Stimulated activated naive CD8-positive, alpha-beta T cell treated with anti-CD3 and anti-CD28 coated beads, Interleukin-15, amount 100 ng/mL, for 72 hours (primary cell): ENCODE results near the gene CRIP3.

Experiments
- ATAC-seq: fragments of 150-1000 bp; cut with Tn5 transposase; 2 replicates; pipeline ENCODE4 v1.10.0; 2021; ENCODE audit warnings: mild to moderate bottlenecking, moderate library complexity
- DNase-seq, 2 donors: peaks; one replicate each; pipeline ENCODE4 v3.0.0; 2021 to 2022
- H3K27ac Mint-ChIP-seq, 2 donors: one replicate each; pipeline ENCODE4 v1.8.0; 2022; ENCODE audit warnings: mild to moderate bottlenecking in 2 of 2, mixed read lengths in 2 of 2, moderate library complexity in 2 of 2
- H3K27me3 Mint-ChIP-seq: one replicate; pipeline ENCODE4 v1.8.0; 2022; ENCODE audit warnings: mixed read lengths
- H3K4me1 Mint-ChIP-seq: one replicate; pipeline ENCODE4 v1.8.0; 2022; ENCODE audit warnings: mild to moderate bottlenecking, mixed read lengths
- H3K4me3 Mint-ChIP-seq, 2 donors: one replicate each; pipeline ENCODE4 v1.8.0; 2022; ENCODE audit warnings: mild to moderate bottlenecking in 2 of 2, mixed read lengths in 2 of 2, moderate library complexity in 1 of 2
- H3K9me3 Mint-ChIP-seq, 2 donors: one replicate each; pipeline ENCODE4 v1.8.0; 2022; ENCODE audit warnings: mixed read lengths in 2 of 2

Gene CRIP3

GRCh38 chr6:43298565-43299337 is 9.9 kb downstream of the CRIP3 start:
- Mint-ChIP-seq H3K4me1 (no peaks in the 10 kb centered on the region), H3K9me3 (no peaks in the 10 kb centered on the region), H3K27ac (peak overlapping the region in 1 of 2 donors; percentile 57), H3K4me3 (no peak overlapping the region), H3K27me3 (peaks cover 5% of the 10 kb centered on the region)
- peak in 1 of 2 donors; percentile 6 for DNase-seq
- no peak for ATAC-seq

- DNase-seq (peak in 1 of 2 donors; percentile 4), ATAC-seq (no peak)
- Mint-ChIP-seq H3K4me3 (no peak within 1 kb of the TSS), H3K27me3 (peaks cover 5% of the 10 kb centered on the region), H3K27ac (peak within 1 kb of the TSS in 1 of 2 donors; percentile 57), H3K4me1 (no peaks in the 10 kb centered on the region), H3K9me3 (no peaks in the 10 kb centered on the region)
These were observed 10.7 kb downstream of the CRIP3 start, which contains the start of gene SLC22A7 for GRCh38 chr6:43297644-43298564. Gene SLC22A7 (plus strand): TSS chr6:43298260. CDS start chr6:43298359, 99 bp downstream.

- ATAC-seq (no peak), DNase-seq (peak in 1 of 2 donors; percentile 4)
- Mint-ChIP-seq H3K27me3 (peaks cover 5% of the 10 kb centered on the region), H3K4me3 (no peak overlapping the region), H3K27ac (no peak overlapping the region), H3K9me3 (no peaks in the 10 kb centered on the region), H3K4me1 (no peaks in the 10 kb centered on the region)
These were observed 11.7 kb downstream of the CRIP3 start for GRCh38 chr6:43296780-43297497.

GRCh38 chr6:43295456-43295855 is 13.2 kb downstream of the CRIP3 start:
- H3K27ac Mint-ChIP-seq = no peak overlapping the region
- ATAC-seq (no peak), DNase-seq (no peak)
- H3K9me3 Mint-ChIP-seq = no peaks in the 10 kb centered on the region
- no peak overlapping the region for H3K4me3 Mint-ChIP-seq
- H3K4me1 Mint-ChIP-seq = no peaks in the 10 kb centered on the region
- no peaks in the 10 kb centered on the region for H3K27me3 Mint-ChIP-seq

DNA sequence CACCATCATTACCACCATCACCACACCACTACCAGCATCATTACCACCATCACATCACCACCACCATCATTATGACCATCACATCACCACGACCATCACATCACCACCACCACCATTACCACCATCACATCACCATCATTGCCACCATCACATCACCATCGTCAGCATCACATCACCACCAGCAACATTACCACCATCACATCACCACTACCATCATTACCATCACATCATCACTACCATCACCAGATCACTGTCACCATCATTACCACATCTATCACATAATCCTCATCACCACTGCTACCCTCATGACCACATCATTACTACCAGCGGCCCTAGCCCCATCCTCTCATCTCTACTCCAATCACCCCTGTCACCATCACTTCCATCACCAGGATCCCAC is 14.1 kb downstream of the CRIP3 start:
- ATAC-seq = peak; percentile 39
- no peak for DNase-seq
- Mint-ChIP-seq H3K4me1 (no peaks in the 10 kb centered on the region), H3K4me3 (no peak overlapping the region), H3K27me3 (no peaks in the 10 kb centered on the region), H3K9me3 (no peaks in the 10 kb centered on the region), H3K27ac (no peak overlapping the region)

DNA sequence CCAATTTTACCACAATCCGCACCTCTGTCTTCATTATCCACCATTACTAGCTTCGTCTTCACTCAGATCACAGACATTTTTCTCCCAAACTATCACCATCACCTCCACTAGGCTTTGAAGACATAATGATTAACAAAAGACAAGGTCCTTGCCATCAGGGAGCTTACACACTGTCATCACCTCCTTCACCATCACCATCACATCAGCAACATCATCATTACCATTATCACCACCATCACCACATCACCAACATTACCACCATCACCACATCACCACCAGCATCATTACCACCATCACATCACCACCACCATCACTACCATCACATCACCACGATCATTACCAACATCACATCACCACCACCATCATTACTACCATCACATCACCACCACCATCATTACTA is 14.9 kb downstream of the CRIP3 start:
- DNase-seq = no peak
- Mint-ChIP-seq H3K27me3 (no peaks in the 10 kb centered on the region), H3K4me3 (no peak overlapping the region), H3K9me3 (no peaks in the 10 kb centered on the region), H3K27ac (no peak overlapping the region), H3K4me1 (no peaks in the 10 kb centered on the region)
- no peak for ATAC-seq

- DNase-seq (no peak), ATAC-seq (no peak)
- Mint-ChIP-seq H3K27ac (no peak overlapping the region), H3K9me3 (no peaks in the 10 kb centered on the region), H3K27me3 (peaks cover 7% of the 10 kb centered on the region), H3K4me3 (no peak overlapping the region), H3K4me1 (no peaks in the 10 kb centered on the region)
These were observed 15.8 kb downstream of the CRIP3 start for GRCh38 chr6:43292763-43293318.

DNA sequence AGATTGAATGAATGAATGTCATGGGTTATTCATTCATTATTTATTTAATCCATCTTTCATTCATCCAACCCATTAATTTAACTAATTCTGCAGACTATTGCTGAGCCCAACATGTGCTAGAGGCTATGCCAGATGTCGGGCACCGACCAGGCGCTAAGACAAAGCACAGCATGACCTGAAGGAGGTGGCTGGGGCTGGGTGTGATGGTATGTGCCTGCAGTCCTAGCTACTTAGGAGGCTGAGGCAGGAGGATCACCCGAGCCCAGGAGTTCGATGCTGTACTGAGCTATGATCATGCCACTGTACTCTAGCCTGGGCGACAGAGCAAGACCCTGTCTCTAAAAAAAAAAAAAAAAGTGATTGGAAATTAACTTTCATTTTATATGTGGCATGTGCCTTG is 16.3 kb downstream of the CRIP3 start:
- ATAC-seq (no peak), DNase-seq (no peak)
- H3K4me1 Mint-ChIP-seq = no peaks in the 10 kb centered on the region
- H3K27ac Mint-ChIP-seq = no peak overlapping the region
- H3K9me3 Mint-ChIP-seq = no peaks in the 10 kb centered on the region
- no peak overlapping the region for H3K4me3 Mint-ChIP-seq
- peaks cover 12% of the 10 kb centered on the region for H3K27me3 Mint-ChIP-seq

- Mint-ChIP-seq H3K27me3 (peaks cover 18% of the 10 kb centered on the region), H3K4me1 (no peaks in the 10 kb centered on the region), H3K4me3 (no peak overlapping the region), H3K9me3 (no peaks in the 10 kb centered on the region), H3K27ac (no peak overlapping the region)
- DNase-seq (no peak), ATAC-seq (no peak)
These were observed 16.9 kb downstream of the CRIP3 start for GRCh38 chr6:43291708-43292107.

DNA sequence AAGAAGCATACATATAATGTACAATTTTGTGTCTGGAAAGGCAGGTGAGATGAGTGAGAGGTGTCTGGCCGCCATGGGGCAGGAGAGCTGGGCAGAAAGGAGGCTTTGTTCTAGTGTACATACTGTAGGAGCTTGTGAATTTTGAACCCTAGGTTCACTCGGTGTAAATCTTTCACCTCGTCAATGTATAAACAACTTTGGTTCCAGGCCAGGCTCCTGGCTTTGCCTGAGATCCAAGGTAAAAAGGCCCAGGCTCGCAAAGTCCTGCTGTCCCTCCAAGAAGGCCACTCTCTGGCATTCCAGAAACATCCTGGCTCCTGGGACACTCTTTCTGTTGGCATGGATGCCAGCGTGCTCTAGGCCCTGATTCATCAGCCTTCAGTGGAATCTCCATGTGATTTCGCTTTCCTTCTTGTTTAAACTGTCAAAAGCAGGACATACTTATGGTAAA is 17.7 kb downstream of the CRIP3 start:
- Mint-ChIP-seq H3K4me3 (no peak overlapping the region), H3K9me3 (no peaks in the 10 kb centered on the region)

GRCh38 chr6:43290339-43290904 is 18.2 kb downstream of the CRIP3 start:
- no peak for DNase-seq
- Mint-ChIP-seq H3K4me1 (no peaks in the 10 kb centered on the region), H3K27me3 (peaks cover 31% of the 10 kb centered on the region), H3K9me3 (no peaks in the 10 kb centered on the region), H3K4me3 (no peak overlapping the region), H3K27ac (no peak overlapping the region)
- ATAC-seq = no peak

More for the DNA sequence above, 17.7 kb downstream of the CRIP3 start:
- H3K27me3 Mint-ChIP-seq = peaks cover 26% of the 10 kb centered on the region
- ATAC-seq (no peak), DNase-seq (no peak)
- no peak overlapping the region for H3K27ac Mint-ChIP-seq
- no peaks in the 10 kb centered on the region for H3K4me1 Mint-ChIP-seq

GRCh38 chr6:43287717-43288679 is 20.6 kb downstream of the CRIP3 start:
- DNase-seq (no peak), ATAC-seq (peak; percentile 28)
- peak overlapping the region in 1 of 2 donors; percentile 23 for H3K27ac Mint-ChIP-seq
- peaks cover 45% of the 10 kb centered on the region for H3K27me3 Mint-ChIP-seq
- no peaks in the 10 kb centered on the region for H3K9me3 Mint-ChIP-seq
- no peak overlapping the region for H3K4me3 Mint-ChIP-seq
- H3K4me1 Mint-ChIP-seq = no peaks in the 10 kb centered on the region

DNA sequence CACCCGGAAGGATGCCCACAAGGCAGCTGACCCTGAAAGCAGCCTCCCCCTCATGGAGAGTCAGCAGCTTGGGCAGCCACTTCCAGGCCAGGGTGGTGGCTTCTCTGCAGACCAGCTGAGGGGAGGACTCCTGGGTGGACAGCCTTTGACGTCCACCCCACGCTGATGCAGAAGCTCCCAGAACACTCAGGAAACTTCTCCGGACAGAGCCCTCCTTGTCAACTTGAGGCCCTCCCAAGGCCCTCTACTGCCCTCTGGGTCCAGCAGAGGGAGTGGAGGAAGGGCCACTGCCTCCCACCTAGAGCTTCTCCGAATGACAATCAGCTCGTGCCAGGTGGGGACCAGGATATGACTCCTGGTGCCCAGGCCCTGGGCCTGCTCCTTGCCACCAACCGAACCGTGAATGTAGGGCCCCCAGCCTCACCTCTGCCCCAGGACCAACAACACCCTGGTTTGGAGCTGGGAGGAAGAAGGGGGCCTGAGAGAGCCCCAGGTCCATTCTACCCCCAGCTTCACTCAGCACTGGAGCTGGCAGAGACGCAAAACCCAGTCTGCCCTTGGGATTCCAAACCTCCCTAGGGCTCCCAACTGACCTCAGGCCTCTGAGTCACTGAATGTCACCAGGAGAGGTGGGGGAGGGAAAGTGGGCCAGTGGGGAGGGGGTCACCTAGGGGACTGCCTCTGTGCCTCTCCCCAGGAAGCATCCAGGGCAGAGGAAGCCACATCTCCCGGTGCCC is 21.5 kb downstream of the CRIP3 start:
- H3K27me3 Mint-ChIP-seq = peaks cover 53% of the 10 kb centered on the region
- H3K4me1 Mint-ChIP-seq = peaks cover under 1% of the 10 kb centered on the region
- no peak overlapping the region for H3K4me3 Mint-ChIP-seq
- no peak overlapping the region for H3K27ac Mint-ChIP-seq
- DNase-seq (no peak), ATAC-seq (peak; percentile 6)
- no peaks in the 10 kb centered on the region for H3K9me3 Mint-ChIP-seq
